ENCODE data around the gene GRM1. TPM values are rescaled to one million over a fixed set of nuclear protein-coding genes. Genes with fewer than 3 reads are reported as not detected.

The GRM1 gene
- total RNA-seq: under 0.01 TPM in 1 of 2 replicates, not detected in the other

DNA sequence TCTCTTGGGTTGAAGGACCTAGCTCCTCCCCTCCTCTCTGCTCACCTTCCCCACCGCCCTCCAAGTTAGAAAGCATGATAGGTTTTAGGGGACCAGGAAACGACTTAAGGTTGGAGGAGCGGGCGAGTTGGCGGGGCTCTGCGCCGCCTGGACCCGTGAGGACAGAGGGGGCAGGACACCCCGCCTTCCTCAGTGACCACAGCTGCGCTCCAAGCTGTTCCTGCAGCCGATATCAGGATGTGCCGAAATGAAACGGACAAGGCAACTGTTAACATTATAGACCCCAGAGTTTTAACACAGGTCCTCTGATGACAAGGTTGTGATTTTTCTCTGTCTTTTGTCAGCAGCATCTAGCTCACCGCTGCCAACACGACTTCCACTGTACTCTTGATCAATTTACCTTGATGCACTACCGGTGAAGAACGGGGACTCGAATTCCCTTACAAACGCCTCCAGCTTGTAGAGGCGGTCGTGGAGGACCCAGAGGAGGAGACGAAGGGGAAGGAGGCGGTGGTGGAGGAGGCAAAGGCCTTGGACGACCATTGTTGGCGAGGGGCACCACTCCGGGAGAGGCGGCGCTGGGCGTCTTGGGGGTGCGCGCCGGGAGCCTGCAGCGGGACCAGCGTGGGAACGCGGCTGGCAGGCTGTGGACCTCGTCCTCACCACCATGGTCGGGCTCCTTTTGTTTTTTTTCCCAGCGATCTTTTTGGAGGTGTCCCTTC lies at the start of gene GRM1:
GRM1 (plus strand) TSS at position 212 of the 722 bp plus-strand sequence; CDS start at position 668, 456 bp downstream.
- DNase-seq (ENCODE audit: low read depth in 2 of 2): no peak

DNA sequence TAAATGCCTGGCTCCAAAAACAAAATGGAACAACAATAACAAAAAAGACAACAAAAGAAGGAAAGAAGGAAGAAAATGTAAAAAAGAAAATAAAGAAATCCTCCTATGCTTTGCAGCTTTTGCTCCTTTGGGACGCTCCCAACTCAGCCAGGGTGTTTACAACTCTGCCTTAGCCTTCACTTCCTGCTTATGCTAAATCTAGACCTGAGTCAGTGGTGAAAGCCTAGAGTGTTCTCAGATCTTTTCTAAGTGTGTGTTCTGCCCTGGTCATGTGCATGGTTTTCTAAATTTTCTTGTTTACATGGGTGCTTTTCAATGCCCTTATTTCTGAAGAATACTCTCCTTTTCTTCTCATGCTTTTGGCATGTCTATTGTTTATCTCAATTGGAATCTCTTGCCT lies 19.5 kb upstream of the GRM1 start:
- DNase-seq (ENCODE audit: low read depth in 2 of 2): no peak

- DNase-seq (ENCODE audit: low read depth in 2 of 2): no peak
Measured at GRCh38 chr6:146014233-146014632, 14.6 kb upstream of the GRM1 start.

DNA sequence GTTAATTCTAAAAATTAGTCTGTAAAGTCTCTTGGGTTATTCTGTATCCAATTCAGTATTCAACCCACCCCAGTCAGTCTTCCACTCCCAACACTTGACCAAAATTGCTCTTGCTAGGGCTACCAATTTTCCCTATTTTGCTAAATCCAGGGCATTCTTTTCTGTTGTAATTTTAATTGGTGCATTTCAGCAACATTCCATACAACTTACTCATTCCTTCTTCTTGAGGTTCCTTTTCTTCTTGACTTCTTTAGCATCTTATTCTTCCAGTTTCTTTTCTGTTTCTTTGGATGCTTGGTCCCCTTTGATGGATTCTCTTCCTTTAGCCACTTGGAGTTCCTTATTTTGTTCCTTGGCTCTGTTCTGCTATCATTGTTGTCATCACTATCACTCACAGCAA lies 11.2 kb upstream of the GRM1 start:
- DNase-seq (ENCODE audit: low read depth in 2 of 2): no peak

- DNase-seq (ENCODE audit: low read depth in 2 of 2): no peak
Measured at GRCh38 chr6:146026873-146027272, 2.0 kb upstream of the GRM1 start.

- DNase-seq (ENCODE audit: low read depth in 2 of 2): peak in 1 of 2 donors; percentile 3
Measured at GRCh38 chr6:146027586-146028251, 1.1 kb upstream of the GRM1 start.

DNA sequence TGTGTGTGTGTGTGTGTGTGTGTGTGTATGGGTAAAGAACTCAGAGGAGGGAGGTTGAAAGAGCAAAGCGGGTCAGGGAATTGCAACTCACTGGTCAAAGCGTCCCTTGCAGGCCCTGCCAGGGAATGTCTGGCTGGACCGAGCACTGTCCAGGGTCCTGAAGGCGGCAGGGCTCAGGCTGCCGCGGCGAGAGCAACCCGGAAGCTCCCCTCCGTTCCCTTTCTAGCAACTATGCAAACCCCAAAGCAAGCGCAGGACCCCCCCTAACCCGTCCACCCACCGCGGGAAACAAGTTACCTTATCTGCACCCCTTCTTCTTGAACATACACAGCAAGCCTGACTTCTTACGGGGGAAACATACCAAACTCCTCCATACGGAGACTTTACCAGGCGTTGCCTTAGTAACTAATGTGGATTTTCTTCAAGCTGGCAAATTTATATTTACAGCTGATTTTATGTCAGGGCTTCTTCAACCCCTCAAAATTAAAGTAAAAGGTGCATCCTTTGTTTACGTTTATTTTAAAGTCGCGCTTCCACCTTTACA lies 538 bp upstream of the GRM1 start:
- DNase-seq (ENCODE audit: low read depth in 2 of 2): peak; percentile 67 to 75

GRCh38 chr6:146029573-146030184 lies 817 bp downstream of the GRM1 start:
- DNase-seq (ENCODE audit: low read depth in 2 of 2): no peak

- DNase-seq (ENCODE audit: low read depth in 2 of 2): no peak
Measured at GRCh38 chr6:146032387-146032786, 3.5 kb downstream of the GRM1 start.

DNA sequence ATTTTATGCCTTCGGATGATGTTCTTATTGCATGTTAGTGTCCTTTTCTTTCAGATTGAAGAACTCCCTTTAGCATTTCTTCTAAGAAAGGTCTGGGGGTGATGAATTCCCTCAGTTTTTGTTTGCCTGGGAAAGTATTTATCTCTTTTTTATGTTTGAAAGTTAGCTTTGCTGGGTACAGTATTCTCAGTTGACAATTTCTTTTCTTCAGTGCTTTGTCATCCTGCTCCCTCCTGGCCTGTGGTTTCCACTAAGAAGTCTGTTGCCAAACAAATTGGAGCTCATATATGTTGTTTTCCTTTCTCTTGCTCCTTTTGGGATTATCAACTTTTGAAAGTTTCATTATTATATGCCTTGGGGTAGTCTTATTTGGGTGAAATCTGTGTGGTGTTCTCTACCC lies 11.5 kb downstream of the GRM1 start:
- DNase-seq (ENCODE audit: low read depth in 2 of 2): no peak

- peak; percentile 55 to 82 for DNase-seq (ENCODE audit: low read depth in 2 of 2)
Measured at GRCh38 chr6:146041282-146041681, 12.4 kb downstream of the GRM1 start.

GRCh38 chr6:146047371-146047770 lies 18.5 kb downstream of the GRM1 start:
- DNase-seq (ENCODE audit: low read depth in 2 of 2): no peak

GRCh38 chr6:146050168-146050567 lies 21.3 kb downstream of the GRM1 start:
- DNase-seq (ENCODE audit: low read depth in 2 of 2): peak in 1 of 2 donors; percentile 2

GRCh38 chr6:146056506-146056905 lies 27.6 kb downstream of the GRM1 start:
- no peak for DNase-seq (ENCODE audit: low read depth in 2 of 2)

- DNase-seq (ENCODE audit: low read depth in 2 of 2): no peak
Measured at GRCh38 chr6:146065690-146066089, 36.8 kb downstream of the GRM1 start.

DNA sequence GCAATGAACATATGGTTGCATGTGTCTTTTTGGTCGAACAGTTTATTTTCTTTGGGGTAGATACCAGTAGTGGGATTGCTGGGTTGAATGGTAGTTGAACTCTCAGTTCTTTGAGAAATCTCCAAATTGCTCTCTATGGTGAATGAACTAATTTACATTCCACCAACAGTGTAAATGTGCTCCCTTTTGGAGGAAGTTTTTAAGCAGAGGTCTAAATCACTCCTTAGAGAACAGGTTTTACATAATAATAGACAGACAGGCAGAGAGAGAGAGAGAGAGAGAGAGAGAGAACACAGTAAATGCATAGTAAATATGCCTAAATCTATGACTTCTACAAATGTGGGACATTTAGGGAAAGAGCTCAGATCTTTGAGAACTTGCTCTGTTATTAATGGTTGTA lies 37.6 kb downstream of the GRM1 start:
- no peak for DNase-seq (ENCODE audit: low read depth in 2 of 2)

DNA sequence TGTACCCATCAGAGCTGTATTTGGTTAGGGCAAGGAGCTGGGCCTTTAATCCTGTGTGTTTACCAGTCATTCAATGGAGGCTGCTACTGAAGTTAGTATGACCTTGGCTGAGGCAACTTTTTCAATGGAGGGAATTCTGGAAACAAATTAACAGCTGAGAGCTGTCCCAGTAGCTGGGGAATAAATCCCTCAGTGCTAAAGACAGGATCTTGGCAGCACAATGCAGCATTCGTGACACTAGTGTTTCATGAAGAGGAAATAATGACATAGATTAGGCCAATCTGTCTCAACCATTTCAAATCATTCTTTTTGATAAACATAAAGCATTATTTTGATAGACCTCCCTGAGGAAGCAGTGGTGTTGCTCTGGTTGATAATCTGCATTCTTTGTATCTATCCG lies 42.9 kb downstream of the GRM1 start:
- DNase-seq (ENCODE audit: low read depth in 2 of 2): peak in 1 of 2 donors; percentile 9

DNA sequence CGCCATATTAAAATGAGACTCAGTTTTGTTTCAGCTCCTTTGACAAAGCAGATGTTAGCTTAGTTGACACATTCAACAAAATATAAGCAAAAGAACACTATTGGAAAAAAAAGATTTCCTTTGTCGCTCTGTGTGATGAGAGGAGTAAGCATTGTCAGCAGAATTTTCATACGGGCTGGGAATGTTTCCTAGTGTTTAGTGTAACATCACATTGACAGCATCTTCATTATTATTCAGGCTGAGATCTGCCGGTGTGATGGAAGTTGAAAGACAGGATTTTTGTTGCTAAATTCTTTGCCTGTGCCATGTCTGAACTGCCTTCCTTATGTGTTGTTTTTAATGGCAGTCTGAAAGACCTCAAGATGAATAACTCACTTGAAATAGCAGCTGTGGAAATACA lies 49.1 kb downstream of the GRM1 start:
- DNase-seq (ENCODE audit: low read depth in 2 of 2): no peak

- DNase-seq (ENCODE audit: low read depth in 2 of 2): no peak
Measured at GRCh38 chr6:146087386-146087785, 58.5 kb downstream of the GRM1 start.

GRCh38 chr6:146090474-146090873 lies 61.6 kb downstream of the GRM1 start:
- no peak for DNase-seq (ENCODE audit: low read depth in 2 of 2)

DNA sequence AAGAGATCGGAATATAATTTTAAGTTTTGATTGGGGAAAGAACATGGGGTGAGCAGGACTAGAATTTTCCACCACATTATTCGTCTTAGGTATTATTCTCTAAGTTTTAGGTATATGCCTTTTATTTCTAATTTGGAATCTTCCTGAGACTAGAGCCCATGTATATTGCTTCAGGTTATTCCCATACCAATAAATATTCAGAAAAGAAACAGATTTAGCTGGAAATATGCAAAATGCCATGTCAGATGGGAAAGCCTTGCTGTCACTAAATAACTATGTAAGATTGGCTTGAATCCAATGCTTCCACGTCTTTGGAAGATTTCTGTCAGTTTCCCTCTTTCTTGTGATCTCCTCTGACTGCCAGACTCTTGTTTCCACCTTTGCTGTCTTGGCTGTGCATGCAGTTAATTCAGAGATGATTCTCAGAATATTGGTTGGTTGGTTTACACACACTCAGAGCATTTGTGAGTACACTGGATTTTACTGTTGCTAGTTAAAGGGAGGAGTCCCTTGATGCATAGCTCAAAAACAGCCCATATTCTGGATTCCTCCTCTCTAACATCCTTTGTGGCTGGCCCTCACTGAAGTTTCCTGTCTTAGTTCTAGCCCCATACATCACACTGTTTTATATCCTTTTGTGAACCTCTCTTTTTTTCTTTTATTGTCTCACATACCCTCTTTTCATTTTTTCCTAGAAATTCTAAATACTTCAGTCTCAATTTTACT lies 64.3 kb downstream of the GRM1 start:
- DNase-seq (ENCODE audit: low read depth in 2 of 2): no peak

GRCh38 chr6:146095481-146095880 lies 66.6 kb downstream of the GRM1 start:
- DNase-seq (ENCODE audit: low read depth in 2 of 2): no peak

Measured in lung microvascular endothelial cell (primary cell).